Measurements from ENCODE around the gene SHMT1.
A peak's percentile ranks its signal among the peaks of the same experiment; 100 is the strongest.
"Not testable (repeated sequence)": the region's sequence is repeated elsewhere in the genome, so short reads cannot be mapped to it uniquely, and the experiment has no call there.

Gene SHMT1

GRCh38 chr17:18324140-18325050 lies 39.0 kb downstream of the SHMT1 start:
- DNase-seq (ENCODE audit: low spot score), result no peak

GRCh38 chr17:18323507-18324139 lies 39.7 kb downstream of the SHMT1 start:
- no peak for DNase-seq (ENCODE audit: low spot score)

DNA sequence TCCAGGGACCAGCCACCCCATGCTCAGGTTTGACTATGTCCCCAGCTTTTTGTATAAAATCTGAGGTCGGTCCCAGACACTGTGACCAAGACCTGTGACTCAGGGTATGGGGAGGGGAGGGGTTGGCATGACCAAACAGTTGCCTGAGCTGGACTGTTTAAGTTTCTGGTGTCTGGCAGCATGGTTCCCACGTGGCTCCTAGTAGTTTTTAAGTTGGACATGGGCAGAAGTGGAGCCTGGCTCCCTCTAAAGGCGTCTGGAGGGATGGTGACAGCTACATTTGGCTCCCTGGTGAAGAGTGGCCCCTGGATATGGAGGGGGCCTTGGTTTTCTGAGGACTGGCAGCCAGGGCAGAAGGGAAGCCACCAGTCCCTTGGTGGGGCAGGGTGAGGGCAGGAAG lies 40.3 kb downstream of the SHMT1 start:
- no peak for DNase-seq (ENCODE audit: low spot score)

DNA sequence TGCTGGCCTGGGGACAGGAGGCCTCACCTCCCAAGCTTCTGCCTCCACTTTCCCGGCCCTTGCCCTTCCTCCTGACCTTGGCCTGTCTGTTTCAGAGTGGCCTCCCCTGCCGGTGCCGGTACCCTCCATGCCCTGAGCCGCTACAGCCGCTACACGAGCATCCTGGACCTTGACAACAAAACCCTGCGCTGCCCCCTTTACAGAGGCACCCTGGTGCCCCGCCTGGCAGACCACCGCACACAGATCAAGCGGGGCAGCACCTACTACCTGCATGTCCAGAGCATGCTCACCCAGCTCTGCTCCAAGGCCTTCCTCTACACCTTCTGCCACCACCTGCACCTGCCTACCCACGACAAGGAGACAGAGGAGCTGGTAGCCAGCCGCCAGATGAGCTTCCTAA lies 40.8 kb downstream of the SHMT1 start:
- DNase-seq (ENCODE audit: low spot score), result no peak

DNA sequence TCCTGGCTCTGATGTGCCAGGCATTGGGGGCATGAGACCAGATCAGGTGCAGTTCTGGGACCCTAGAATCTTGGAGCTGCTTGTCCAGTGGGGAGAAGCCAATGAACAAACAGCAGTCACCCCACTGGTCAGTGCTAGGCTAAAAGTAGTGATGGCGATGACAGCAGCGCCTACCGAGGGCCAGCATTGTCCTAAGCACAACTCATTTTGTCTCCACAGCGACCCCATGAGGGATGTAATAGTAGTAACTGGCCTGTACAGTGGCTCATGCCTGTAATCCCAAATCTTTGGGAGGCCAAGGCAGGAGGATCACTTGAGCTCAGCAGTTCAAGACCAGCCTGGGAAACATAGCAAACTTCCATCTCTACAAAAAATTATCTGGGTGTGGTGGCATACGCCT lies 42.0 kb downstream of the SHMT1 start:
- no peak for DNase-seq (ENCODE audit: low spot score)

DNA sequence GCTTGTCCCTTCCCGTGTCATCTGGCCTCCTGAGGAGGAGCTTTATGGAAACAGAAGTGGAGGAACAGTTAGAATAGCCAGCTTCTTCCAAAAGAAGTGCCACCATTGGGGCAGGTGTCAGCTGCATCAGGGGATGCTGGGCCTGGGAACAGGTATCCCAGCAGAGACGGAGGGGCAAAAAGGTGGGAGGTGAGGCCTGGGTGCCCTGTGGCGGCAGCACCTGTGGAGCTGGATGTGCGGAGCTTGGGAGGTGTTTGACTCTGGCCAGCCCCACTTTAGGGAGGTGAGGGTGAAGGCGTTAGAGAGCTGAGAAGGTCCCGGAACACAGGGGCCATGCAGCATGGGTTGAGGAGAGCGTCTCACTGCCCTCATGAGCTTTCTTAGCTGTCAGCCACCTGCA lies 43.0 kb downstream of the SHMT1 start:
- DNase-seq (ENCODE audit: low spot score), result no peak

DNA sequence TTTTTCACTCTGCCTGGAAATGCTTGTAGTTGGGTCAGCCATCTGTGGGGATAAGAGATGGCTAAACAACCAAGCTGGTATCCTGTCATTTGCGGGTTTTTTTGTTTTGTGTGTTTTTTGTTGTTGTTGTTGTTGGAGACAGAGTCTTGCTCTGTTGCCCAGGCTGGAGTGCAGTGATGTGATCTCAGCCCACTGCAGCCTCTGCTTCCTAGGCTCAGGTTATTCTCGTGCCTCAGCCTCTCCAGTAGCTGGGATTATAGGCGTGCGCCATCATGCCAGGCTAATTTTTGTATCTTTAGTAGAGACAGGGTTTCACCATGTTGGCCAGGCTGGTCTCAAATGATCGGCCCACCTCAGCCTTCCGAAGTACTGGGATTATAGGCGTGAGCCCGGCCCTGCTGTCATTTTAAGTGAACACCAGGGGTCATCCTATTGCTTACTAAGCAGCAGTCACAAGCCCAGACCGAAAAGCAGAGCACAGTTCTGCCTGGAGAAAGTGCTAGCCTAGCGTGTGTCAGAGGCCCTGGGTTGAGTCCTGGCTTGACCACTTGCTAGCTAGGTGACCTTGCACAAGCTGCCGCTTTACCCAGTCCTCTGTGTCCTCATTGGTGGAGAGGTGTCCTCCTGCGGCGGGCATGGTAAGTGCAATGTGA lies 43.6 kb downstream of the SHMT1 start:
- DNase-seq (ENCODE audit: low spot score), result peak; percentile 34

GRCh38 chr17:18318771-18319450 lies 44.4 kb downstream of the SHMT1 start:
- no peak for DNase-seq (ENCODE audit: low spot score)

GRCh38 chr17:18318117-18318516 lies 45.2 kb downstream of the SHMT1 start:
- DNase-seq (ENCODE audit: low spot score), result no peak

GRCh38 chr17:18315961-18316360 lies 47.4 kb downstream of the SHMT1 start:
- DNase-seq (ENCODE audit: low spot score), result no peak

DNA sequence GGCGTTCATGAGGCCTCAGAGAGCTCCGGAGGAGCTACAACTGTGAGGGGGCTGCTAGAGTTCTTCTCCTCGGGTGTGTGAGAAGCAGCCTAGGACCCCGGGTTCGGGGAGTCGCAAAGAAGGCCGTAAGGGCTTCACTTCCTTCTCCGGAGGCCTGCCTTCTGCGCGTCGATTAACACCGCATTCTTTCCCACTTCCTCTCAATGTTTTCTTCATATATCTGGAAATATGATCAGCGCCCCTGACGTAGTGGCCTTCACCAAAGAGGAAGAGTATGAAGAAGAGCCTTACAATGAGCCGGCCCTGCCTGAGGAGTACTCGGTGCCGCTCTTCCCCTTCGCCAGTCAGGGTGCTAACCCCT lies 47.8 kb downstream of the SHMT1 start:
- no peak for DNase-seq (ENCODE audit: low spot score)

DNA sequence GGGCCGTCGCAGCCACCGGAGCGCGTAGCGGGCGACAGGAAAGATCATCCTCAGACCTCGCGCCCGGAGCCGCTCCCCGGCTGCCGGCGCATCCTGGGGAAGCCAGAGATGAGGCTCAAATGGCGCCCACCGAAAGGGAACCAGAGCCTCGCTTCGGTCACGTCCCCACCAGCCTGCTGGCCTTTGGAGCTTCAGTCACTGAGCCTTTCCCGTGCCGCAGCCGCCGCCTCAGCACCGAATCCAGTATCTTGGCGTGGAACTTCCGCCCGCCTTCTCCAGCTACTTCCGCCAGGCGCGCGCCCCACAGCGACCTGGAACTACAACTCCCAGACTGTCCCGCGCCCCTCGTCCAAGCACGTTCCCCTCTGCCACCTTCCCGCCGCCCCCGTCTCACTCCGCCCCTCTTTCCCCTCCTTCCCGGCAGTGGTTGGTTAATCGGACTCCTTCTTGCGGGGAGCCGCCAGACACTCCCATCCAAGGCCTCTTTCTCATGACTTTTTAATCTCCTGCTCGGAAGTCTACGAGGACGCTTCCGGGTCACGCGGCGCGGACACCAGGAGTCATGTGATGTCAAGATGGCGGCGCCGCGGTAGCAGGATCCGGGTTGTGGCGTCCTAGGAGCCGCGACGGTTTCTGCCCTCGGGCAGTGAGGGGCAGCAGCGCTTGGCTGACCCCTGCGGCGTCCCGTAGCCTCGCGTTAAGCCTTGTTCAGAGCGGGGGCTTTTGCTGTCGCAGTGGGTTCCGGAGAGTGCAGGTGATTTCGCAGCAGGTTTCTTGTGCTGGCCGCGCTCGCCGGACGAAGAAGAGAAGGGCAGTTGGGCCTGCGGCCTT lies 48.4 kb downstream of the SHMT1 start, which contains the start of the genes SMCR8 and TOP3A:
Gene SMCR8, plus strand, starts transcription at position 563 of the 831 bp plus-strand sequence. CDS start 497 bp downstream, outside the sequence.
Gene TOP3A, minus strand, starts transcription at position 264 of the 831 bp plus-strand sequence. Its CDS starts 216 bp downstream, at position 48.
- DNase-seq (ENCODE audit: low spot score), result peak; percentile 92

DNA sequence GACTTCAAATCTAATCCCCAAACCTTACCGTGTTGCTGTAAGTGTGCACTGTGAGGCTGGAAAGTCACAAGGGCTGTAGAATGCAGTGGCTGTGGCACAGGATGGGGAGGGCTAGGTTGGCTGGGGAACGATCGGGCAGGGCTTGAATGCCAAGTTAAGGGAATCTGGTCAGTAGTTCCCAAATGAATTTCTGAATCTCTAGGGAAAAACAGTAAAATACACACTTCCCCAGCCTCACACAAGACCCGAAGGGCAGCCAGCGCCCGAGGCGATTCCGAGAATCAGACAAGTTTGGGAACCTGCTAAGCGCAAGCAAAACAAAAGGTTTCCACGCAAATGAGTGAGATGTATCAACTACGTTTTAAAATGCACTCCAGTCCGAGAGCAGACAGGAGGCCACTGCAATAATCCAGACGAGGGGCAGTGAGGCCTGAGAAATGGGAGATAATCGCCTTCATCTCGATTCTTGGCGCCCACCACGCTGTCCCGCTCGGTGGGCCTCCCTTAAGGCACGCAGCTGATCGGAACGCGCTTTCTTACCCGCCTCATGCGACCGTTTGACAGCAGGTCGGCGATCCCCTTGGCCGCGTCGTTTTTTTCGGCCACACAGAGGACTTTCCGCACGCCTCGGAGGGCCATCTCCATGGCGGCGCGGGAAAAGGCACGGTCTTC lies 49.2 kb downstream of the SHMT1 start:
- peak; percentile 14 for DNase-seq (ENCODE audit: low spot score)

- DNase-seq (ENCODE audit: low spot score), result no peak
These were observed 54.1 kb downstream of the SHMT1 start for GRCh38 chr17:18309202-18309601.

GRCh38 chr17:18303206-18303605 lies 60.1 kb downstream of the SHMT1 start:
- not testable (repeated sequence) for DNase-seq (ENCODE audit: low spot score)

- no peak for DNase-seq (ENCODE audit: low spot score)
These were observed 62.4 kb downstream of the SHMT1 start for GRCh38 chr17:18300725-18301480.

DNA sequence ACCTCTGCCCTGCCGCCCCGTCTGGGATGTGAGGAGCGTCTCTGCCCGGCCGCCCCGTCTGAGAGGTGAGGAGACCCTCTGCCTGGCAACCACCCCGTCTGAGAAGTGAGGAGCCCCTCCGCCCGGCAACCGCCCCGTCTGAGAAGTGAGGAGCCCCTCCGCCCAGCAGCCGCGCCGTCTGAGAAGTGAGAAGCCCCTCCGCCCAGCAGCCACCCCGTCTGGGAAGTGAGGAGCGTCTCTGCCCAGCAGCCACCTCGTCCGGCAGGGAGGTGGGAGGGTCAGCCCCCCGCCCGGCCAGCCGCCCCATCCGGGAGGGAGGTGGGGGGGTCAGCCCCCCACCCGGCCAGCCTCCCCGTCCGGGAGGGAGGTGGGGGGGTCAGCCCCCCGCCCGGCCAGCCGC lies 65.3 kb downstream of the SHMT1 start:
- not testable (repeated sequence) for DNase-seq (ENCODE audit: low spot score)

DNA sequence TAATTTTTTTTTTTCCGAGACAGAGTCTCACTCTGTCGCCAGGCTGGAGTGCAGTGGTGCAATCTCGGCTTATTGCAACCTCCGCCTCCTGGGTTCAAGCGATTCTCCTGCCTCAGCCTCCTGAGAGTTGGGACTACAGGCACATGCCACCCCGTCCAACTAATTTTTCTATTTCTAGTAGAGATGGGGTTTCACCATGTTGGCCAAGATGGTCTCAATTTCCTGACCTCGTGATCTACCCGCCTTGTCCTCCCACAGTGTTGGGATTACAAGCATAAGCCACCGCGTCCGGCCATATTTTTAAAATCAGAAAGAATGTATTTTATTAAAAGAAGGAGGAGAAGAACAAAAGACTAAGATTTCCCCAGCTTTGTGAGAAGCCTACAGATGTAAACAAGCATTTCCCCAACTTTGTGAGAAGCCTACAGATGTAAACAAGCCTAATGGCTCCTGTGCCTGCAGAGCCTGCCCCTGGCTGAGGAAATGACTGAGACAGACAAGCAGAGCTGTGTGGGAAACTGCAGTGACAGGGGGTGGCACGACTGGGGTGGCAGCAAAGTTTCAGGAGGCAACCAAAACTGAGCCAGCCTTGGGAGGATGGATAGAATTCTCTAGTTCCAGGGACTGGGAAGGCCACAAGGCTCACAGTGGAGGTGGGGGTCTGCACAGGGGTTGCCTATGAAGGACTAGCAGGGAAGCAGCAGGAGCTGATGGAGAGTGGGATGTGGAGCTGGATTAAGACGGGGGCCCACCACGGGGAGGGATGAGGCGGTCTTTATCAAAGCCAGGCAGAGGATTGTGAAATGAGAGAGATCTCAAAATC lies 71.4 kb downstream of the SHMT1 start:
- no peak for DNase-seq (ENCODE audit: low spot score)

GRCh38 chr17:18285296-18285695 lies 78.1 kb downstream of the SHMT1 start:
- no peak for DNase-seq (ENCODE audit: low spot score)
